Cerebellar nuclear complex (tissue), 1 donor: Measurements from ENCODE around the gene SLC1A5.

Experiments used
- DNase-seq, 2 experiments: peaks; one replicate each; lab custom pipeline; 2025; lab: John Stamatoyannopoulos, UW

SLC1A5 gene

GRCh38 chr19:46725036-46725820 is 63.2 kb downstream of the SLC1A5 start:
- no peak for DNase-seq
